HG03469 (cell line): Measurements from ENCODE around the gene NT5C2.

Source experiments
- ATAC-seq: cut with Tn5 transposase; IDR thresholded peaks from one replicate; pipeline ENCODE4 v1.9.1; 2021; ENCODE audit warnings: mild to moderate bottlenecking, moderate library complexity, moderate number of reproducible peaks; ENCODE audit not compliant: unreplicated experiment

NT5C2 gene

GRCh38 chr10:103066141-103067098 is 126.7 kb downstream of the NT5C2 start:
- ATAC-seq: no peak

- no peak for ATAC-seq
These were observed 128.1 kb downstream of the NT5C2 start for GRCh38 chr10:103064956-103065355.

DNA sequence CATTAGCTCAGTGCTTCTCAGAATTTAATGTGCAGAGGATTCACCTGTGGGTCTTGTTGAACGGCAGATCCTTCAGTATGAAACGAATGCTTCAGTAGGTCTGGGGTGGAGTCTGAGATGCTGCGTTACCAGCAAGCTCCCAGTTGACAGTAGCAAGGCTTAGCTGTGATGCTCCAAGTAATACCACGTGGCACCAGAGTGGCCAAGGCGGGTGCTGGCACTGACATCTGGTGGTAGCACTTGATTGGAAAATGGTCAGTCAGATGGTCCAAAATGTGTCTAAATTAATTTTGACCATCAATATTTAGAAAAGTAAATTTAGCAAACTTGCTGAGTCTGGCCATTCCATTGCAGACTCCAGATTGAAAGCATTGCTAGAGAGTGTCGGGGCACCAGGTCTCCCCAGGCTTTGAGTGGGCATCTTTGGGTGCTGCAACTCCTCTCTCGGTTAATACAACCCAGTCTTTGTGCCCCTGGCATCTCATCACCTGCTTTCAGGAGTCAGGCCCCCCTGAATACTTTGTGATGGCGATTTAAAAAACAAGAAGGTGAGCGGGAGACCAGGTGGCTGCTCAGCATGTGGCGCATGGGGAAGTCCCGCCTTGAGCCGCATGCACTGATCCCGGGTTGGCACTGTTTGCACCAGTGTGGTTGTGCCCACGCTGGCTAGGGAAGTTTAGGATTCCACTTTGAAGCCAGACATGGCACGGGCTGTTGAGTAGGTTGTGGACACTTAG is 130.1 kb downstream of the NT5C2 start:
- ATAC-seq: no peak

GRCh38 chr10:103060575-103060974 is 132.5 kb downstream of the NT5C2 start:
- ATAC-seq: no peak

- ATAC-seq: no peak
These were observed 135.0 kb downstream of the NT5C2 start for GRCh38 chr10:103058034-103058433.

DNA sequence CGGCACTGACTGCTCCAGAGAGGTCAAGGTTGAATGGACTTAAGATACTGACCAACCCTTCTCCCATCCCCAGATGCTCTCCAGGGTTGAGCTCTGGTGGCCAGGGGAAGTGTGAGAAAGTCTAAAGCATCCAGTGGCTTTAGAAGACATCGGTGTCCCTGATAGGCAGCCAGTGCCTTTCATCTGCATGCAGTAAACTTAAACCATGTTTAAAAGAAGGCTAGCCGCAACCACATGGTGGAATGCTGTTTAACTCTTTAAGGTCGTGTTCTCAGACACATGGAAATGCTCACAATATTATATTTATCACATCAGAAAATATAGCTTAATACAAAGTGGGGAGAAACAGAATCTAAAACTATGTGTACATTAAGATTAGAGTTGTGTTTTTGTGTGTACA is 138.0 kb downstream of the NT5C2 start:
- no peak for ATAC-seq

- ATAC-seq: no peak
These were observed 138.5 kb downstream of the NT5C2 start for GRCh38 chr10:103054621-103055020.

GRCh38 chr10:103053659-103054581 is 139.2 kb downstream of the NT5C2 start:
- ATAC-seq: no peak

- no peak for ATAC-seq
These were observed 143.8 kb downstream of the NT5C2 start for GRCh38 chr10:103049237-103049636.

DNA sequence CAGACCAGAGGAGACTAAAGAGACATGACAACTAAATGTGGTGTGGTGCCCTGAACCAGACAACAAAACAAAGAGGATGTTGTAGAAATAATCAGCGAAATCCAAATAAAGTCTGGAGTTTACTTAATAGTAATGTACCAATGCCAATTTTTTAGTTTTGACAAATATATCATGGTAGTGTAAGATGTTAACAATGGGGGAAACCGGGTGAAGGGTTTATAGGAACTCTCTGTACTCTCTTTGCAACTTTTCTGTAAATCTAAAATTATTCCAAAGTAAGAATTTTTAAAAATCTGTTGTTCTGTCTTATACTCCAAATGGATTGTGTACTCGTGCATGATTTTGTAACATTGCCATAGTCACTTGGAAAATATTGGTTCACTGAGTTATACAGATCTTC is 145.7 kb downstream of the NT5C2 start:
- no peak for ATAC-seq

GRCh38 chr10:103045961-103046360 is 147.1 kb downstream of the NT5C2 start:
- no peak for ATAC-seq

- ATAC-seq: no peak
These were observed 148.1 kb downstream of the NT5C2 start for GRCh38 chr10:103044942-103045489.

GRCh38 chr10:103042908-103043307 is 150.2 kb downstream of the NT5C2 start:
- ATAC-seq: no peak

GRCh38 chr10:103042129-103042528 is 150.9 kb downstream of the NT5C2 start:
- no peak for ATAC-seq

GRCh38 chr10:103041391-103041790 is 151.7 kb downstream of the NT5C2 start:
- ATAC-seq: no peak

DNA sequence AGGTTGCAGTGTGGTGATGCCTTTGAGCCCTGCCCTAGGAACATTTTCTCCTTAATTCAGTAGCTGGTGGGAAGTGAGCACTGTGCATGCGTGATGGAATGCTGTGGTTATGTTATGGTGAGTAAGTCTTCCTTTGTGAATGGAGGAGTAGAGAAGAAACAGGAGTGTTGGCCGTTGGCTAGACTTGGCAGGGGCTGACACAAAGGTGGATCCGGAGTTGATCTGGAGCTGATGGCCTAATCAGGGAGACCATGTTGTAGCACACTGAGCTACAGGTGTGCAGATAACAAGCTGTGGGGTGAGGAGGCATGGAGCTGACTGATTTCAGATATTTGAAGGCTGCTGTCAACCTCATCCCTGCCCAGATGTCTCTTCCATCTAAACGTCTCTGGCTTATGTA is 152.7 kb downstream of the NT5C2 start:
- ATAC-seq: no peak

- ATAC-seq: no peak
These were observed 154.5 kb downstream of the NT5C2 start for GRCh38 chr10:103038570-103038969.
